Embryonic facial prominence (tissue), 1 donor: ENCODE results near the gene XRCC4.

Experiments
- DNase-seq: peaks from one replicate; pipeline ENCODE4 v3.0.0-alpha.2; 2016; ENCODE audit errors: extremely low spot score

Gene XRCC4

GRCh38 chr5:83385812-83386211 lies 308.5 kb downstream of the XRCC4 start:
- DNase-seq = no peak

GRCh38 chr5:83387041-83387440 lies 309.7 kb downstream of the XRCC4 start:
- no peak for DNase-seq

- no peak for DNase-seq
Observed at GRCh38 chr5:83388608-83389007, 311.3 kb downstream of the XRCC4 start.

GRCh38 chr5:83392766-83393503 lies 315.6 kb downstream of the XRCC4 start:
- DNase-seq = no peak

- DNase-seq = no peak
Observed at GRCh38 chr5:83393504-83393866, 316.1 kb downstream of the XRCC4 start.

- DNase-seq = no peak
Observed at GRCh38 chr5:83394190-83394589, 316.8 kb downstream of the XRCC4 start.

GRCh38 chr5:83396662-83397061 lies 319.3 kb downstream of the XRCC4 start:
- no peak for DNase-seq

GRCh38 chr5:83397658-83398057 lies 320.3 kb downstream of the XRCC4 start:
- no peak for DNase-seq

GRCh38 chr5:83400241-83400640 lies 322.9 kb downstream of the XRCC4 start:
- DNase-seq = no peak

GRCh38 chr5:83400701-83401100 lies 323.4 kb downstream of the XRCC4 start:
- no peak for DNase-seq

- DNase-seq = no peak
Observed at GRCh38 chr5:83401122-83401731, 323.9 kb downstream of the XRCC4 start.

- no peak for DNase-seq
Observed at GRCh38 chr5:83401775-83402174, 324.4 kb downstream of the XRCC4 start.
